GM19452 (cell line): ENCODE results near the gene PLEKHG4B.

Source experiments
- ATAC-seq: cut with Tn5 transposase; IDR thresholded peaks from one replicate; pipeline ENCODE4 v1.9.1; 2021; ENCODE audit not compliant: unreplicated experiment

PLEKHG4B gene

DNA sequence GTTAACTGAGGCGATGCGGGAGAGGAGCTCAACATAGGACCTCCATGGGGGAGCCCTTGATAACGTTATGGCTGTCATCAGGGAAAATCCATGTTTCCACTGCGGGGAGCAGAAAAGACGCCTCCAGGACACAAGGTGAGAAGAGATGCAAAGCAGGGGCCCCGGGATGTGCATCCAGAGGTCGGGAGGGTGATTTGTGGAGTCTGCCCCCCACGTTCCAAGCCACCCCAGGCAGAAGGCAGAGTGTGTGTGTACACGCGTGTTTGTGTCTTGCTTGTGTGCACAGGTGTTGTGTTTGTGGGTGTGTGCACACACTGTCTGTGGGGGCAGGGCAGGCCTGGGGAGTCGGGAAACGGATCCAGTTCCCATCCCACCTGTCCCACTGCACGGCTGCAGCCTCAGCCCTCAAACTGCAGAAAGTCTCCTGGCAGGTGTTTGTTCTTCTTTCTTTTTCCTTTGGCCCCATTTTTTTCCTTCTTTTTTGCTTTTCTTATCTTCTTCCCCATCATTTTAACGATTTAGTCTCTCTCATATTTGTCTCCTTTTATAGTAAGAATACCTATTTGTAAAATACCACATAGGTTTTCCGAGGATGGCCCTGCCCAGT lies 17.4 kb upstream of the PLEKHG4B start:
- no peak for ATAC-seq

DNA sequence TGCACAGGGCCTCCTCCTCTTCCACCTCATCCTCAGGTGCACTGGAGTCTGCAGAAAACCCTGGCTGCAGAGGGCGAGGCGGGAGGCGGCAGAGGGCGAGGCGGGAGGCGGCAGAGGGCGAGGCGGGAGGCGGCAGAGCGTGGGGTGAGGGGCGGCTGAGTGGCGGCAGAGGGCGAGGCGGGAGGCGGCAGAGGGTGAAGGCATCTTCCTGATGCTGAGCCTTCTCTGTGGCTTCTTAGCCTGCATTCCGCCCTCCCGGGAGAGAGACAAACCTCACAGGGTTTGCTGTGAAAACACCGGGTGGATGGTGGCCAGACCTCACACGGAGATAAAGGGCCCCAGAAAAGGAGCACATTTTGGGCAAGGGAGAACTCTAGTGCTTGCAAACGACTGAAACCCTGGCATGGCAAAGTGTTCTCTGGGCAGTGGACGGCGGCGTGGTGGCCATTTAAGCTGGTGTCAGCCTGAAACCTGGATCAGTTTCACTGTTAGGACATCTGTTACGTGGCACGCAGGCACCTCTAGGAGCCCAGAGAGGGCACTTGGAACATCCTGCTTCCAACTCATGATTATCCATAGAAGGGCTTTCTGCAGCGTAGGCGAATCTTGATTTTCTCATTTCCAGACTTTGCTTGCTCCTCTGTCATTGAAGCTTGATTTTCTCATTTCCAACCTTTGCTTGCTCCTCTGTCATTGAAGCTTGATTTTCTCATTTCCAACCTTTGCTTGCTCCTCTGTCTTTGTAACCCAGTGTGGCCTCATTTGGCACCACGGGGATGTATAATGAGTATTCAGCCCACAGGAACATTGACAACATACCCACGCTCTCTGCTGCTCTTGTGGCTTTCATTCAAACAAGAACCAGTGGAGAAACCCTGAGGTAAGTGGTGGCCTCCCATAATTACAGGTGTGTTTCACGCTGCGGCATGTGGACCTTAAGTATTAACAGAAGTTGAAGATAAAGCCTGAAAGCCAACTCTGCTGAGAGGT lies 16.3 kb upstream of the PLEKHG4B start:
- ATAC-seq, result no peak

DNA sequence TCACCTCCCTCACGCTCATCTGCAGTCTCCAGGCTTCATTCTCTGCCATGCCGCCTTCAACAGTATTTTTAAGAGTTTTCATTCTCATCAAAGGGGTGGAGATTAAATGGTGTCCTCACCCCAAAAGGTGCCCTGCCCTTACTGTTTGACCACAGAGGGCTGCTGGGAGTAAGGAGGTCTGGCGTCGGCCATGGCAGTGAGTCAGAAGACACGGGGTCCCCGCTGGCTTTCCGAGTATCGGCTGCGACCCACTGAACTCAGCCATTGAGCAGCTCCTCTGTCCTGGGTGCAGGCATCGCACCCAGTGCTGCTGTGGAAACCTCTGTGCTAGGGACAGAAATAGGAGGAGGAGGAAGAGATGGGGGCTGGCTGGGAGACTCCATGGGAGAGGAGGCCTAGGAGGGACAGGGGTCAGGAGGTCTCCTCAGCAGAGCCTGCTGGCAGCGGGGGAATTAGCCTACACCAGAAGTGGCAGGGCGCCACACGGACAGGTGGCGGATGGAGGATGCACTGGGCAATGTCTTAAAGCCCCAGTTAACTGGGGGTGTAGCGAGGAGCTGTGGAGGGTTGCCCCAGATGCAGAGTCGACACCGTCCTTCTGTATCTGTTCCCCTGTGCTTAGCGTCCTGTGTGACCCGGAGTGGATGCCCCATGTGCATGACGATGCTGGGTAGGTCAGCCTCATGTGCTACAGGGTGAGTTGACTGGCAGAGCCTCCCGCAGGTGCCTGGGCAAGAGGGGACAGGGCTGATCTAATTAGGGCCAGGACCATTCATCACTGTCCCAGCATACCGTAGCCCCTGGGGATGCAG lies 15.4 kb upstream of the PLEKHG4B start:
- ATAC-seq, result no peak

DNA sequence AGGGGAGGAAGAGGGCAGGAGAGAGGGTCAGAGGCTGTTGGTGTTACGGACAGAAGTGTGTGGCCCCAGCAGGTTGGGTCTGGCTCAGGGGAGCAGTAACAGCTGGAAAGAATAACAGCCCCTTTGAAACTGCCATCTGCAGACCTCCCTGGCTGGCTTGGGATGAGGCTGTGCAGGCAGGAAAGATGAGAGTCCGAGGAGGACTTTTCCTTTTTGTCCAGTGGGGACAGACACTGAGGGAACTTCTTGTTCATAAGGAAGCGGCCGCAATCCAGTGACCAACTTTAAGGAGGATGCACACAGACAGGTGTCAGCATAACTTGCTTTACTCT lies 14.8 kb upstream of the PLEKHG4B start:
- no peak for ATAC-seq

DNA sequence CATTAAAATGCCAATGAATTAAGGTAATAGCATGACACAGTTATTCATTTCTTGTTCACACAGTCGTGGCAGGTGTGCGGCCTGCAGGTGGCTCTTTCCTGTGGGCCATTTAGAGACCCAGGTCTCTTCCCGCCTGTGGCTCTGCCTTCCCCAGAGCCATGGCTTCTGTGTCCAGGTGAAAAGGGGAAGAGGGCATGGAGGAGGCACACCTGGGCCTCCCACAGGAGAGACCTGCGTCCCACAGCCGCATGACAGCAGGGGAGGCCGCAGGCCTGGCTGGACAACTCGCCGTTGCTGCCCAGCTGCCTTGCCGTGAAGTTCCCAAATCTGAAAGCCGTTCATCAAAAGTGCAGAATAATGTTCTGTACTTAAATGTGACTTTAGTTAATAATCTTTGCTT lies 14.4 kb upstream of the PLEKHG4B start:
- ATAC-seq, result no peak

DNA sequence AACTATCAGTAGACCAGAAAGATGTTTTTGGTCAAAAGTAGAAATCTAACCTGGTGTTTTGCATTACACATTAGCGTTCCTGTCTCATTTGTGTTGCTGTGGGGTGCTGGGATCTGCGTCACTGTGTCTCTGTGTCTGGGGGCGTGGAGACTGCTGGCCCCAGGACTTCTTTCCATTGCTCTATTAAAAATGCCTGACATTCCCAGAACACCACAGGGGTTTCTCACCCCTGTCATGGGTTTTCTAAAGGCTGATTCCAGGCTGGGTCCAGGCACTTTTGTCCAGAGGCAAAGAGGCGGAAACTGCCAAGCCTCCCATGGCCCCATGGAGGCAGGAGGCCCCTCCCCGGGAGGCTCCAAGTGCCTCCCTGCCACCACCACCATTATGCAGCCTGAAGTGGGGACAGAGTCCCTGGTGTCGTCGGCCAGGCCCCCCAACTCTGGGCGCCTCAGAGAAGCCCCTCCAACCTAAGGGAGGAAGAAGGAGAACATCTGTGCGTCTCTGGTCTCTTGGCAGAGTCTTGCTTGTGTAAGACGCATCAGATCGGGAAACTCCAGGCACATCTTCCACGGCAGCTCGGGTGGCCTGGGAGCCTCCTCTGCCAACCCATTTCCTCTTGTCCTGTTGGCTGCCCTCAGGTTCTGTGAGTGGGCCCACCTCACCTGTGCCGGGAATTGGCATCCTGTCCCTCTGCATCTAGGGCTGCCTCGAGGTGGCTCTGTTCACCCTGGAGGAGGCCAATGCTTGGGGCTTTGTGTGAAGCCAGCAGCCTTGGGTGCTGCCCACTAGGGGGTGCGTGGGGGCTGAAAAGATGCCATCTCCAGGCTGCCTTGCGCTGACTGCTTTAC lies 13.8 kb upstream of the PLEKHG4B start:
- ATAC-seq, result no peak

DNA sequence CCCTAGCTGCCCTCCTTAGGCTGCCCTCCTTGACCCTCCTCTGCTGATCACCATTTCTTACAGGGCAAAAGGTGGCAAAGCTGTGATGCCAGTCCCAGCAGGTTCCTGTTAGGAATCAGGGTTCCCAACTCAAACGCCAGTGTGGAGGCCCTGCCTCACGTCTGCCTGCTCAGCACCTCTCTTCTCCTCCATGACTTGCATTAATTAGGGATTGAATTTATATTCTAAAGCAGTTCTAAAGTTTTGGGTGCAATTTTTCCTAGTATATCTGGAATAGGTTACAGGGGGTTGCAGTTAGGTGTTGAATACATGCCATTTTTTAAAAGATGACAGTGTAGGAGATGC lies 13.2 kb upstream of the PLEKHG4B start:
- ATAC-seq, result no peak

DNA sequence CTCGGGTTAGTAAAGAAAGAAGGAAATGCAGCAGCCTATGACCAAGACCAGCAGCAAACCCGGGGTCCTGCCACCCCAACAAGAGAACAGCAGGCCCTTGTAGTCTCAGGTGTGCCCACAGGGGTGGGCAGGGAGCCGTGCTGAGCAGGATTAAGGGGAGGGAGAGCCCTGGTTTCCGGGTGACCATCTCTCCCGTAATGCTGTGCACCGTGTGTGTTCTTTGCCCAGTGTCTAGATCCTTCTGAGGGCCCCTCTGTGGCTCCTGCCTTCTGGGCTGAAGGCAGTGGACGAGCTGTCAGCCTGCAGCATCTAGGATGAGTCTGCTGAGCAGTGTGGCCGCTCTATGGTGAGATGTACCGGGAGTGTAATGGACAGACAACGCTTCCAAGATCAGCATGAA lies 12.7 kb upstream of the PLEKHG4B start:
- no peak for ATAC-seq

DNA sequence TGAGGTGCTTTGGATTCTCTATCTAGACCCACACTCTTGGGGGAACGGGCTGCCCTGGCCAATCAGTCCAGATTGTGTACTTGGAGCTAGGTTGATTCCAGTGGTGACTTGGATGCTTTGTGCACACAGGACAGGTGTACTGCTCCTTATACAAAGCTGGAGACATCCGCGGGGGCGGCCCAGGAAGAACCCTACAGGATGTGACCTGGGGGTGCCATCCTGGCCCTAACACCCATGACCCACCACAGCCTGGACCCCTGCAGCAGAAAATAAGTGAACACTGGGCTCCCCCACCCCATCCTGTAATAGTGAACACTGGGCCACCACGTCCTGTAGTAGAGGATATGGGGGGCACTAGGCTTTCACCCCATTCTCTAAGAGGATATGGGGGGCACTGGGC lies 12.1 kb upstream of the PLEKHG4B start:
- ATAC-seq, result no peak

DNA sequence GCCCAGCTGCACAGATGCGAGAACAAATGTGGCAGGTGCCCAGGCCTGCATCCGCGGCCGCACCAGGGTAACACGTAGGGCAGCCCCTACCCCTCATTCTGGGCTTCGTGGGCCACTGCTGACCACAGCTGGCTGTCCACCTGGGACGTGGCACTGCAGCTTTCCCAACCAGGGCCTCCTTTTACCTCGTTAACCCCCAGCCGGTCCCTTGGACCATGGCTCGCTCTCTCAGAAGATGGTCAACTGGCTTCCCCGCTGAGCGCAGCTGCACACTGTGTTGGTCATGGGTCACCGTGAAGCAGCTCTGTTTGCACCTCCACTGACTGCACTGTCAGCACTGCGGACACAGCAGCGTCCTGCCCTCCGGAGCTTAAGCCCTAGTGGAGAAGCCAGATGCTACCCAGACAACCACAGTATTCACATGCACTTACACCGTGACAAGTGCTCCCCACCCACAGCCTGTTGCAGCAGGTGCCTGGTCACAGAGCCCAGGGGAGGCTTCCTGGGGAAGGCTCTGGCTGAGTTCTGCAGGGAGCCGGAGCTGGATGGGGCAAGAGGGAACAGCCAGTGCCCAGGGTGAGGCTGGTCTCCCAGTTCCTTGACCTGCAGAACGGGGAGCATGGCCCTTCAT lies 10.5 kb upstream of the PLEKHG4B start:
- no peak for ATAC-seq

DNA sequence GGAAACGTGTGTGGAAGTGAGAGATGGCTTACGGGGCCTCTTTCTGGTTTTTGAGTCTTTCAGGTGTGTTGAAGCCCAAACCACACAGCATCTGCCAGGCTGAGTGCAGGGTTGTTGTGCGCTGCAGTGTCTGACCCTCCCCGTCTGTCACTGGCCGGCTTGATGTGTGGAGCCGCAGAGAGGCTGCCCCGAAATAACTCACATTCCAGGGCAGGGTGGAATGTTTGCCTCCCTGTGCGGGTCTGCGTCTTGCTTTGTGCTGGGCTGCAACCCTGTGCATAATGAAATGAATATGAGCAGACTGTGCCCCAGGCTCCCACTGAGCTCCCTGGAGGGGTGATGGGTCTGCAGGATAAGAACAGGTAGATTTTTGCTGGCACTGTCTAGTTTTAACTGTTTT lies 9.9 kb upstream of the PLEKHG4B start:
- ATAC-seq, result no peak

DNA sequence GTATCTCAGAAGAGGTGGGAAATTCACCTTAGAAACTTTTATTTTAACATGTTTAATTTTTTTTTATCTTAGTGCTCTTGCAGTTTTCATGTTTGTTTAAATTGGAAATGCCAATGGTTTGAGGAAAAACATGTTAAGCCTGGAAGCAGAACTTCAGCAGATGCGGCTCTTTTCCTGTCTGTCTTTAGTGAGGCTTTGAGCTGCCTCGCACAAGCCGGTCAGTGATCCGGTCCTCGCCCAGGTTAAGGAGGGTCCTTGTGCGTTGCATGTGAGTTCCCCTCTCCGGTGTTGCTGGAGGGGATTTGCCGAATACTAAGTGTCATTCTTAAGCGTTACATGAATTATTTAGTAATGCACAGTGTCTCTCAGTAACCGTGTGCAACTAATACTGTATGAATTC lies 9.4 kb upstream of the PLEKHG4B start:
- ATAC-seq, result no peak

DNA sequence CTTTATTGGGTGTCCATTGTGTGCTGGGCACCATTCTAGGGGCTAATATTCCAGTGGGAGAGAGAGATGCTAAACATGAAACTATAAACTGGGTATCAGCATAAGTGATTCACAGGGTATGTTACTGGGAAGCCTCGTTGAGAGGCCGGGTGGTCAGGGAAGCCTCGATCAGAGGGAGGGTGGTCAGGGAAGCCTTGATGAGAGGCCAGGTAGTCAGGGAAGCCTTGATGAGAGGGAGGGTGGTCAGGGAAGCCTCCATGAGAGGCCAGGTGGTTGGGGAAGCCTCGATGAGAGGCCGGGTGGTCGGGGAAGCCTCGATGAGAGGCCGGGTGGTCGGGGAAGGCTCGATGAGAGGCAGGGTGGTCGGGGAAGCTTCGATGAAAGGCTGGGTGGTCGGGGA lies 8.9 kb upstream of the PLEKHG4B start:
- no peak for ATAC-seq

DNA sequence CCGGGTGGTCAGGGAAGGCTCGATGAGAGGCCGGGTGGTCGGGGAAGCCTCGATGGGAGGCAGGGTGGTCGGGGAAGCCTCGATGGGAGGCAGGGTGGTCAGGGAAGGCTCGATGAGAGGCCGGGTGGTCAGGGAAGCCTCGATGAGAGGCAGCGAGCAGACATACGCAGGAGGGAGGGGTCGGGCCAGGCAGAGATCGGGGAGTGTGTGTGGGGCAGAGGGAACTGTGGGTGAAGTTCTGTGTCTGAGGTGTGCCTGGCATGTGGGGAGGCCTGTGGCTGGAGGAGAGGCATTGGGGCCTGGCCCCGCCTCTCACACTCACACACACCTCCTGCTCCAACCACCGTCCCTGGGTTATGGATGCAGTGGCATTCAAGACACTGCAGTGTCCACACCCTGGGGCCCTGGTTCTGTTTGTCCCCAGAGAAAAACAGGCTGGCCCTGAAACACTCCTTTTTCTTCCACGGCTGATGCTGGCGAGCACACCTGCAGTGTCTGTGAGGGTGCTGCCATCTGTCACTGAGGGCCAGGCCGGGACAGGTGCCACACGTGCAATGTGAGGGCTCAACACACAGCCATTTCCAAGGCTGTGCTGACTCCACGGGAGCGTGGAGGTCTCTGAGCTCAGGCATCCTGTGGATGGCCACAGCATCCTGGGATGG lies 6.5 kb upstream of the PLEKHG4B start:
- no peak for ATAC-seq

DNA sequence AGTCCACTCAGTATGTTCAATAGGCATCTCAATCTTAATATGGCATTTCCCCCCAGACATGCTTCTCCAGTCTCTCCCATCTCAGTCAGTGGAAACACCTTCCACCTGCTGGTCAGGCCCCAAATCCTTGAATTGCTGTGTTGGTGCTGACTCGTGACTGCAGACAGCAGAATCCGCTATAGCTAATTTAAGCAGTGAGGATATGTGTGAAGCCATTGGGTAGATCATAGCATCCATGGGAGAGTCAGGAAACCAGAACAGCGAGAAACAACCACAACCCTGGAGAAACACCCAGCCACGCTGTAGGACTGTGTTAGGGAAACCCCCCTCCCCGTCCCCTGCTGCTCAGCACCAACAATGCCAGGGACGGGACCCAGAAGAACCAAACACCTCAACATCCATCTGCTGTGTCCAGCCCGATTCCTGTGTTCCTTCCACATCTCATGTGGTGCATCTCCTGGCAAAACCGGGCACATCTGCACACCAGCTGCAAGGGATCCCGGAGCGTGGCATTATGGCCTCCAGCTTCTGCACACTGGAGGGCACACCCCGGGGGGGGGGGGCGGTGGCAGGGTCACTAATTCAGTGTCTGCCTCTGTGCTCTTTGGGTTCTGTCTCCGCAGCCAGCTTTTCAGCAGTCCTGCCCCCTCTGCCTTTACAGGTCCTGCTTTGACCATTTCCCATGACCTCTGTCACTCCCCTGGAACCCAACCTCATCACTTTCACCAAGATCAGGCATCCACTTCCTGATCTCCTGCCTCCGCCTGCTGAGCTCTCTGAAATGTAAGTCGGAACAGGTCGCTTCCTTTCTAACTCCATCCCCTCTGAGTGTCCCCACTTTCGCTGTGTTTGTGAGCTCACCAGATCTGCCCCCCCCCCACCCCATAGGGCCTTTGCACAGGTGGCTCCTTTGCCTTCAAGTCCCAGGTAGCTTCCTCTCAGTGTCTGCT lies 2.4 kb upstream of the PLEKHG4B start:
- no peak for ATAC-seq

DNA sequence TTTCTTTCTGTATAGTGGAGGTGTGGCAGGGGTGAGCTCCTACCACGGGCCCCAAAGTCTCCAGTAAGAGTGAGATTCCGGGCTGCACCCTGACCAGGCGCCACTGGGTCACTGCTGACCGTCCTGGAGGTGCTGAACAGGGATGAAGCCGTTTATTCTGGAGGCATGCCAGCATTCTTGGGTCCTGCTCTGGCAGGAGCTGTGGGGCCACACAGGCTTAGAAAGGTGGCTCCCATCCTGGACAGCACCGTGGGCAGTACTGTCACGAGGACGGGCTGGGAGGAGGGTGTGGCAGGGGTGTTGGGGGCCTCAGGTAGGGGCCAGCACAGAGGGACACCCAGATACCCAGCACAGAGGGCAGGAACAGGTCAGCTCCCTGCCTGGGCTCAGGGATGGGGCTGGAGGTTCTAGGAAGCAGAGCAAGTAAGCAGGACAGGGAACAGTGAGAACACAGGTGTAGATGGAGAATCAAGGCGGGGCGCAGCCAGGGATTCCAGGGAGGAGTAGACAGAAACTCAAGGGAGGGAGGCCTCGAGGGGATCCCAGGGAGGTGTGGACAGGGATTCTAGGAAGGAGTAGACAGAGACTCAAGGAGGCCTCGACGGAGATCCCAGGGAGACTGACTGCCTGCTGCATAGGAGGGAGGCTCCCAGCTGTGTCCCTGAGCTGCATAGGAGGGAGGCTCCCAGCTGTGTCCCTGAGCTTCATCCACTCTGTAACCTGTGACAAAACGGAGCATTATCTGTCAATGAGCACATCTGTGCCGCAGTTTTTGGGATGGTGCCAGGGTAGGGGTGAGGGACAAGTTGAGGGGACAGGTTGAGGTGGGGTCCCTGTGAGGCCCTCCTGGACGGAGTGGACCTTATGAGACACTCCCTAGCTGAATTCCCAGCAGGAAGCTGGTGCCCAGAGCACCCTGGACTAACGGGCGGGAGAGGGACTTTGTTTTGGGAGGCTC lies 1.1 kb upstream of the PLEKHG4B start:
- ATAC-seq, result no peak

DNA sequence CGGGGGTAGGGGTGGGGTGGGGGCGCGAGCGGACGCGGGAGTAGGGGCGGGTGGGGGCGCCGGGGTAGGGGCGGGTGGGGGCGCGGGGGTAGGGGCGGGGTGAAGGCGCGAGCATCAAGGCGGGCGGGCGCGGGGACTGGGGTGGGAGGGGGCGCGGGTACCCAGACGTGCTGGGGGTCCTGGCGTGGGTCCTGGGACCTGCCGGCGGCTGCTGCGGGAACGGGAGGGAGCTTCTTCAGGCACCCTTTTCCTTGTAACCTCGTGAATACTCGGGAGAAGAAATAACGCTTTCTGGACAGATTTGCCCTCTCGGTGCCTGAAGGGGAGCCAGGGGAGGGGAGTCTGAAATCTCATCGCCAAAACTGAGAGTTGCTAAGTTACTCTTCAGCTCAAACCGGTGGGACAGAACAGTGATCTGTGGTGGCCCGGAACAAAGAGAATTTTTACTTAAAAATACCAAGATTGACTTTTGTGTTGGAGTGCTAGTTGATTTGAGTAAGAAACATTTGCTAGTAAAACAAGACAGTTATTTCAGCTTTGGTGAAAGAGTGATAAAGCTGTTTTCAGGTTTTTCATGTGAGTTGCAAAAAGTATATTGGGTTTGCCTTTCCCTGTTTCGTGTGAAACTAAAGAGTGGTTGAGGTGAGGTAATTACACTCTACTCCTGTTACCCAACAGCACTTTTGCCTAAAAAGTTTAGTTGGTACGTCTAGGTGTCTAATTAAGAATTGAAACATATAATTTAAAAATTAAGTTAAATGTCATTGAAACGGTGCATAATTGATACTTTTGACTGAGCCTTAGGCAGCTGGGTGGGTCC lies 643 bp downstream of the PLEKHG4B start:
- ATAC-seq, result no peak
